HG03097 (cell line): Measurements from ENCODE around the gene ANKRD6.

Experiments used
- ATAC-seq: cut with Tn5 transposase; IDR thresholded peaks from one replicate; pipeline ENCODE4 v1.9.1; 2021; ENCODE audit not compliant: unreplicated experiment, low FRiP score

Gene ANKRD6

GRCh38 chr6:89555031-89555430, 122.1 kb downstream of the ANKRD6 start:
- no peak for ATAC-seq

- ATAC-seq: no peak
Measured at GRCh38 chr6:89555806-89556205, 122.9 kb downstream of the ANKRD6 start.

GRCh38 chr6:89559487-89559886, 126.5 kb downstream of the ANKRD6 start:
- no peak for ATAC-seq

GRCh38 chr6:89562093-89562973, 129.4 kb downstream of the ANKRD6 start:
- ATAC-seq: no peak

GRCh38 chr6:89563866-89564265, 130.9 kb downstream of the ANKRD6 start:
- no peak for ATAC-seq

- no peak for ATAC-seq
Measured at GRCh38 chr6:89564752-89565427, 131.9 kb downstream of the ANKRD6 start.

GRCh38 chr6:89566008-89566800, 133.3 kb downstream of the ANKRD6 start:
- no peak for ATAC-seq

GRCh38 chr6:89566930-89567629, 134.1 kb downstream of the ANKRD6 start:
- ATAC-seq: no peak

GRCh38 chr6:89567630-89568390, 134.9 kb downstream of the ANKRD6 start:
- no peak for ATAC-seq

GRCh38 chr6:89574910-89575561, 142.1 kb downstream of the ANKRD6 start:
- no peak for ATAC-seq

GRCh38 chr6:89575562-89575960, 142.6 kb downstream of the ANKRD6 start:
- no peak for ATAC-seq

GRCh38 chr6:89580997-89581666, 148.2 kb downstream of the ANKRD6 start:
- ATAC-seq: no peak

GRCh38 chr6:89581689-89582088, 148.7 kb downstream of the ANKRD6 start:
- ATAC-seq: no peak

- no peak for ATAC-seq
Measured at GRCh38 chr6:89582669-89583325, 149.8 kb downstream of the ANKRD6 start.

GRCh38 chr6:89583559-89583958, 150.6 kb downstream of the ANKRD6 start:
- ATAC-seq: no peak

GRCh38 chr6:89584539-89584938, 151.6 kb downstream of the ANKRD6 start:
- ATAC-seq: no peak

- ATAC-seq: no peak
Measured at GRCh38 chr6:89585154-89585553, 152.2 kb downstream of the ANKRD6 start.

GRCh38 chr6:89589297-89590025, 156.5 kb downstream of the ANKRD6 start:
- ATAC-seq: no peak
